Hepatocyte (in vitro differentiated cells): Measurements from ENCODE around the gene PNMA6F.
"Not testable (repeated sequence)": the region's sequence is repeated elsewhere in the genome, so short reads cannot be mapped to it uniquely, and the experiment has no call there.

Experiments
- CTCF ChIP-seq: fragments of 200-600 bp; sonication (generic); IDR thresholded peaks from 2 replicates; pipeline ENCODE4 v1.5.1; 2016; ENCODE audit warnings: antibody characterized with exemption, mild to moderate bottlenecking; ENCODE audit not compliant: poor library complexity
- EZH2 ChIP-seq: fragments of 200-600 bp; sonication (generic); IDR thresholded peaks from 2 replicates; pipeline ENCODE4 v1.6.1; 2016; ENCODE audit warnings: antibody characterized with exemption, mild to moderate bottlenecking, borderline replicate concordance
- EZH2phosphoT487 ChIP-seq: fragments of 200-600 bp; sonication (generic); IDR thresholded peaks from one replicate; pipeline ENCODE4 v1.6.1; 2018; ENCODE audit warnings: antibody characterized with exemption, mild to moderate bottlenecking, low read depth, moderate library complexity; ENCODE audit not compliant: unreplicated experiment, severe bottlenecking

GRCh38 chrX:153285678-153286077 is 35.9 kb downstream of the PNMA6F start:
- not testable (repeated sequence) for TF ChIP-seq EZH2, CTCF, EZH2phosphoT487
